CD4-positive, CD25-positive, alpha-beta regulatory T cell (primary cell): ENCODE measurements around the gene SPTBN4. TPM values are rescaled to one million over a fixed set of nuclear protein-coding genes. Genes with fewer than 3 reads are reported as not detected.
A peak's percentile ranks its signal among the peaks of the same experiment; 100 is the strongest.

ENCODE experiments used
- ATAC-seq, 2 donors: fragments of 150-1000 bp; cut with Tn5 transposase; one replicate each; pipeline ENCODE4 v1.10.0; 2021; ENCODE audit warnings: low read depth in 2 of 2, moderate number of reproducible peaks in 2 of 2, moderate library complexity in 1 of 2
- DNase-seq, 3 donors: peaks; one replicate each; pipeline versions ENCODE4 v3.0.0 to v3.0.0-alpha.2; 2012 to 2022; ENCODE audit warnings: mixed read lengths in 1 of 3
- H3K27ac ChIP-seq: one replicate; pipeline ENCODE4 v1.7.0; 2013; ENCODE audit warnings: mild to moderate bottlenecking, low read length; ENCODE audit not compliant: insufficient read depth, poor library complexity, severe bottlenecking
- H3K27me3 ChIP-seq: one replicate; pipeline ENCODE4 v1.7.0; 2013; ENCODE audit warnings: low read length; ENCODE audit not compliant: control insufficient read depth, insufficient read depth
- H3K36me3 ChIP-seq: one replicate; pipeline ENCODE4 v1.7.0; 2013; ENCODE audit warnings: mild to moderate bottlenecking, low read length, moderate library complexity; ENCODE audit not compliant: control insufficient read depth, insufficient read depth
- H3K4me1 ChIP-seq: 2 replicates; pipeline ENCODE4 v1.7.0; 2013; ENCODE audit warnings: mild to moderate bottlenecking, low read length; ENCODE audit not compliant: insufficient read depth, control insufficient read depth, poor library complexity, severe bottlenecking
- H3K4me3 ChIP-seq: one replicate; pipeline ENCODE4 v1.7.0; 2013; ENCODE audit warnings: low read depth, mild to moderate bottlenecking, low read length, moderate library complexity
- H3K9me3 ChIP-seq, 2 experiments: 1 replicate in 1 of 2; 2 replicates in 1 of 2; pipeline ENCODE4 v1.7.0; 2013; ENCODE audit warnings: low read length in 2 of 2, mild to moderate bottlenecking in 1 of 2, moderate library complexity in 1 of 2; ENCODE audit not compliant: control insufficient read depth in 2 of 2
- H3K27ac Mint-ChIP-seq, 3 donors: one replicate each; pipeline ENCODE4 v1.8.0; 2020 to 2022; ENCODE audit warnings: mild to moderate bottlenecking in 3 of 3, mixed read lengths in 3 of 3, moderate library complexity in 2 of 3
- H3K27me3 Mint-ChIP-seq: one replicate; pipeline ENCODE4 v1.8.0; 2022; ENCODE audit warnings: mild to moderate bottlenecking, mixed read lengths
- H3K36me3 Mint-ChIP-seq: one replicate; pipeline ENCODE4 v1.8.0; 2020; ENCODE audit warnings: mixed read lengths
- H3K4me1 Mint-ChIP-seq, 4 donors: one replicate each; pipeline ENCODE4 v1.8.0; 2020 to 2022; ENCODE audit warnings: mixed read lengths in 4 of 4, mild to moderate bottlenecking in 1 of 4
- H3K4me3 Mint-ChIP-seq, 4 donors: one replicate each; pipeline ENCODE4 v1.8.0; 2020 to 2022; ENCODE audit warnings: mild to moderate bottlenecking in 4 of 4, mixed read lengths in 4 of 4, moderate library complexity in 3 of 4
- H3K9me3 Mint-ChIP-seq, 7 donors: one replicate each; pipeline ENCODE4 v1.8.0; 2020 to 2022; ENCODE audit warnings: mixed read lengths in 7 of 7, mild to moderate bottlenecking in 3 of 7, moderate library complexity in 2 of 7
- polyA plus RNA-seq, 4 donors: library from polyadenylated mRNA; unstranded; fragments of 300-500 nt; fragmentation: Illumina TruSeq; gene quantifications; one replicate each; pipeline ENCODE4 v1.2.3, GENCODE V29; 2021
- total RNA-seq: library from RNA; stranded (reverse); gene quantifications from one replicate; pipeline ENCODE4 v1.2.3, GENCODE V29; 2022

Gene SPTBN4
- total and polyA plus RNA-seq, 5 donors from 2014 or later: not detected

DNA sequence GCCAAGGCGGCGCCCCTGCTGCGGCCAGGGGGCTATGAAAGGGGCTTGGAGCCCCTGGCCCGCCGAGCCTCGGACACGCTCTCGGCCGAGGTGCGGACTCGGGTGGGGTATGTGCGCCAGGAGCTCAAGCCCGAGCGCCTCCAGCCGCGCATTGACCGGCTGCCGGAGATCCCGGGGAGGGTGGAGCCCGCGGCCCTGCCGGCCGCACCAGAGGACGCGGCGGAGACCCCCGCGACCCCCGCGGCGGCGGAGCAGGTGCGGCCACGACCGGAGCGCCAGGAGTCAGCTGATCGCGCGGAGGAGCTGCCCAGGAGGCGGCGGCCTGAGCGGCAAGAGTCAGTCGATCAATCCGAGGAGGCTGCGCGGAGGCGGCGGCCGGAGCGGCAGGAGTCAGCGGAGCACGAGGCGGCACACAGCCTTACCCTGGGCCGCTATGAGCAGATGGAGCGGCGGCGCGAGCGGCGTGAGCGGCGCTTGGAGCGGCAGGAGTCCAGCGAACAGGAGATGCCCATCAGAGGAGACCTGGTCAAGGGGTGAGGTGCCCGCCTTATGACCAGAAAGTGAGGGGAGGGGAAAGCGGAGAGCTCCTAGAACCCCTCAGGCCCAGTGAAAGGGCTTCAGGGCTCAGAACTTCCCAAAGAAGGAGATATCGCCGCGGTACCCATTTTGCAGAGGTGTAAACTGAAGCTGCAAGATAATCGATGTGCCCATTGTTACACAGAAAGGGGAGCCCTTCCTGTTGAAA, 101.1 kb downstream of the SPTBN4 start:
- Mint-ChIP-seq H3K9me3 (peaks cover 0 to 2% (median 0%) of the 10 kb centered on the region in 7 donors), H3K4me3 (peak overlapping the region in 1 of 4 donors; percentile 59), H3K27me3 (peaks cover 53% of the 10 kb centered on the region), H3K4me1 (peaks cover 0 to 26% (median 9%) of the 10 kb centered on the region in 4 donors), H3K36me3 (no peaks in the 10 kb centered on the region), H3K27ac (no peak overlapping the region)
- ATAC-seq: no peak
- no peak overlapping the region for H3K4me3 ChIP-seq
- no peak for DNase-seq
- H3K4me1 ChIP-seq: peaks cover 15% of the 10 kb centered on the region
- H3K9me3 ChIP-seq: no peaks in the 10 kb centered on the region
- no peaks in the 10 kb centered on the region for H3K36me3 ChIP-seq
- H3K27ac ChIP-seq: no peak overlapping the region
- H3K27me3 ChIP-seq: peaks cover 12% of the 10 kb centered on the region

DNA sequence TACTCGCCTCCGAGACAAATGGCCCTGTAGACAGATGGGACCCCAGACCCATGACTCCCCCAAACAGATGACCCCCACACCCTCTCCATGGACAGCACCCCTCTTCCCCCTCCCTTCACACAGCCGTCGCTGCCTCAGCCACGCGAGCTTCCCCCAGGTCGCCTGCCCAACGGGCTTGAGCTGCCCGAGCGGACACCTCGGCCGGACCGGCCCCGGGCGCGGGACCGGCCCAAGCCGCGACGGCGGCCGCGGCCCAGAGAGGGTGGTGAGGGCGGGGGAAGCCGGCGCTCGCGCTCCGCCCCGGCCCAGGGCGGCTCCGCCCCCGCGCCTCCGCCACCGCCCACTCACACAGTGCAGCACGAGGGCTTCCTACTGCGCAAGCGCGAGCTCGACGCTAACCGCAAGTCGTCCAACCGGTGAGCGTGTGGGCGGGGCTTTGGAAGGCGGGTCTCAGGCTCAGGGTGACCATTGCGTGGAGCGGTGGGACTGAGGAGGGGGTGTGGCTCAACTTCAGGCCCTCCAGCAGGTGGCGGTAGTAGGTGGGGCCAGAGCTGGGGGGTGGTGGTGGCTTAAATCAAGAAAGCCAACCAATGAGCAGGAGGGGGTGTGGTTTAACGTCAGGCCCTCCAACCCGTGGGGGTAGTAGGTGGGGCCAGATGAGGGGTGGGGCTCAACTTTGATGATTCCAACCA, 103.7 kb downstream of the SPTBN4 start:
- Mint-ChIP-seq H3K36me3 (no peaks in the 10 kb centered on the region), H3K4me1 (peaks cover 0 to 33% (median 11%) of the 10 kb centered on the region in 4 donors), H3K27ac (peak overlapping the region; percentile 86 to 93 (median 88)), H3K9me3 (peaks cover 0 to 2% (median 0%) of the 10 kb centered on the region in 7 donors), H3K27me3 (peaks cover 30% of the 10 kb centered on the region), H3K4me3 (peak overlapping the region; percentile 77 to 91 (median 80))
- H3K27ac ChIP-seq: peak overlapping the region; percentile 51
- no peaks in the 10 kb centered on the region for H3K36me3 ChIP-seq
- H3K4me3 ChIP-seq: peak overlapping the region; percentile 41
- H3K27me3 ChIP-seq: peaks cover 12% of the 10 kb centered on the region
- H3K9me3 ChIP-seq: no peaks in the 10 kb centered on the region
- DNase-seq: peak; percentile 96 to 98 (median 96)
- H3K4me1 ChIP-seq: peaks cover 15% of the 10 kb centered on the region
- peak; percentile 85 for ATAC-seq

DNA sequence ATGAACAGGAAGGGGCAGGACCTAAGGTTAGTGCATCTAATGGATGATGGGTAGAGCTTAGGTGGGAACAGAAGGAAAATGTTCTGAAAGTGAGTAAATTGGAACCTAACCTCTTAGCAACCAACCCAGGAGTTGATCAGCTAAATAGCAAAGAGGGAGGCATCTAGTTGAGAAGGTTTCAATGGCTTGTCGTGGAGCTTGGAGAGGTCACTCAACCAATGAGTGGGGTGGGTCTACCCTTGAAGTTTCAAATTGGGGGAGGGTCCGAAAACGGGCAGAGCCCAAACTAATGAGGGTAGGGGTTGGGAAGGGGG, 104.2 kb downstream of the SPTBN4 start:
- Mint-ChIP-seq H3K27me3 (peaks cover 24% of the 10 kb centered on the region), H3K36me3 (no peaks in the 10 kb centered on the region), H3K27ac (peak overlapping the region; percentile 86 to 93 (median 88)), H3K4me3 (peak overlapping the region; percentile 65 to 82 (median 77)), H3K9me3 (peaks cover 0 to 2% (median 0%) of the 10 kb centered on the region in 7 donors), H3K4me1 (peaks cover 0 to 36% (median 11%) of the 10 kb centered on the region in 4 donors)
- DNase-seq (no peak), ATAC-seq (no peak)
- no peaks in the 10 kb centered on the region for H3K36me3 ChIP-seq
- H3K27me3 ChIP-seq: peaks cover 12% of the 10 kb centered on the region
- H3K4me1 ChIP-seq: peaks cover 20% of the 10 kb centered on the region
- H3K9me3 ChIP-seq: no peaks in the 10 kb centered on the region
- H3K27ac ChIP-seq: no peak overlapping the region
- peak overlapping the region; percentile 41 for H3K4me3 ChIP-seq

GRCh38 chr19:40571831-40572495, 105.2 kb downstream of the SPTBN4 start:
- DNase-seq: no peak
- Mint-ChIP-seq H3K27me3 (peaks cover 14% of the 10 kb centered on the region), H3K27ac (peak overlapping the region in 1 of 3 donors; percentile 20), H3K4me3 (peak overlapping the region in 2 of 4 donors; percentile 57 to 63), H3K36me3 (no peaks in the 10 kb centered on the region), H3K4me1 (peaks cover 0 to 39% (median 14%) of the 10 kb centered on the region in 4 donors), H3K9me3 (peaks cover 0 to 2% (median 0%) of the 10 kb centered on the region in 7 donors)
- no peak overlapping the region for H3K27ac ChIP-seq
- H3K9me3 ChIP-seq: no peaks in the 10 kb centered on the region
- peaks cover 25% of the 10 kb centered on the region for H3K4me1 ChIP-seq
- no peak for ATAC-seq
- H3K4me3 ChIP-seq: no peak overlapping the region
- peaks cover 8% of the 10 kb centered on the region for H3K27me3 ChIP-seq
- H3K36me3 ChIP-seq: no peaks in the 10 kb centered on the region

DNA sequence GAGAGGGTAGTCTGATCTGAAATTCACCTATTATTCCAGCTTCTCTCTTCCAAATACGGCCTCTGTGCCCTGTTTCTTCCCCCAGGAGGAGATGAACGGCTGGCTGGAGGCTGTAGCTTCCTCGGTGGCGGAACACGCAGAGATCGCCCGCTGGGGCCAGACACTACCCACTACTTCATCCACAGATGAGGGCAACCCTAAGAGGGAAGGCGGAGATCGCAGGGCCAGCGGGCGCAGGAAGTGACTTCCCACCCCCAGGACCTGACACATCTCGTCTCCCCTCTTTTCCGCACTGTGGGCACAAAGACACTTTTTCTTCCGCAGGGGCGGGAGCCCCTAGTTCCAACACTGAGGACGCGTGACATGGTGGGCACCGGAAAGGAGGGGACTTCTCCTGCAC, 108.5 kb downstream of the SPTBN4 start:
- H3K4me3 ChIP-seq: no peak overlapping the region
- peaks cover 8 to 42% (median 22%) of the 10 kb centered on the region in 4 donors for H3K4me1 Mint-ChIP-seq
- H3K36me3 ChIP-seq: peaks cover 14% of the 10 kb centered on the region
- H3K27me3 Mint-ChIP-seq: no peaks in the 10 kb centered on the region
- H3K4me1 ChIP-seq: peaks cover 28% of the 10 kb centered on the region
- peaks cover 8% of the 10 kb centered on the region for H3K36me3 Mint-ChIP-seq
- H3K4me3 Mint-ChIP-seq: peak overlapping the region; percentile 76 to 94 (median 85)
- ATAC-seq (no peak), DNase-seq (no peak)
- no peak overlapping the region for H3K27ac ChIP-seq
- H3K9me3 ChIP-seq: no peaks in the 10 kb centered on the region
- no peaks in the 10 kb centered on the region for H3K27me3 ChIP-seq
- H3K27ac Mint-ChIP-seq: peak overlapping the region; percentile 79 to 85 (median 83)
- H3K9me3 Mint-ChIP-seq: peaks cover 0 to 2% (median 0%) of the 10 kb centered on the region in 7 donors

DNA sequence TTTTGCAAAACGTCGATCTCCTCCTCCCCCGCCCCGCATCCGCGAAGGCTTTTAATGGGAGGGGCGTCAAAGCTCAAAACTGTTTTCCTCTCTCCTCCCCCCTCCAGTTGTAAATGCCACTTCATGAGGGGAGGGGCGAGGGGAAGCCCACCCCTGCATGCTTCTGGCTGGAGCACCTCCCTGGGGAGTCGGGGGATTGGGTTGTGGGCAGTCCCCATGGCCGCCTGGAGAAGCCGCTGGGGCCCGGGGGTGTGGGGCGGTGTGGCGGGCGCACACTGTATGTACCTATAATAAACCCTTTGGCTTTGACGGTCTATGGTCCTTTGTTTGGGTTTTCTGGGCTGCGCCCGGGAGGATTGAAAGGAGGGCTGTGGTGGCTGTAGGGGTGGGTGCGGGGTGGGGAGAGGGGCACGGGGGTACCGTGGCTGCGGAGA, 109.4 kb downstream of the SPTBN4 start:
- H3K9me3 ChIP-seq: no peaks in the 10 kb centered on the region
- Mint-ChIP-seq H3K9me3 (no peaks in the 10 kb centered on the region), H3K4me1 (peaks cover 8 to 39% (median 18%) of the 10 kb centered on the region in 4 donors), H3K36me3 (peaks cover 14% of the 10 kb centered on the region), H3K4me3 (peak overlapping the region; percentile 91 to 97 (median 92)), H3K27ac (peak overlapping the region; percentile 85 to 91 (median 89)), H3K27me3 (no peaks in the 10 kb centered on the region)
- H3K4me1 ChIP-seq: peaks cover 28% of the 10 kb centered on the region
- no peaks in the 10 kb centered on the region for H3K27me3 ChIP-seq
- ATAC-seq (peak; percentile 12 to 17), DNase-seq (peak in 2 of 3 donors; percentile 26 to 60)
- H3K4me3 ChIP-seq: peak overlapping the region; percentile 81
- H3K36me3 ChIP-seq: peaks cover 22% of the 10 kb centered on the region
- peak overlapping the region; percentile 71 for H3K27ac ChIP-seq

- H3K4me3 Mint-ChIP-seq: peak within 1 kb of the TSS; percentile 91 to 97 (median 92)
- H3K9me3 Mint-ChIP-seq: no peaks in the 10 kb centered on the region
- H3K27ac ChIP-seq: peak within 1 kb of the TSS; percentile 71
- H3K4me3 ChIP-seq: peak within 1 kb of the TSS; percentile 81
- DNase-seq (peak; percentile 92 to 96 (median 93)), ATAC-seq (peak; percentile 99 to 100)
- no peaks in the 10 kb centered on the region for H3K27me3 ChIP-seq
- H3K9me3 ChIP-seq: no peaks in the 10 kb centered on the region
- H3K27ac Mint-ChIP-seq: peak within 1 kb of the TSS; percentile 85 to 91 (median 91)
- peaks cover 20% of the 10 kb centered on the region for H3K36me3 Mint-ChIP-seq
- H3K4me1 ChIP-seq: peaks cover 28% of the 10 kb centered on the region
- H3K4me1 Mint-ChIP-seq: peaks cover 8 to 44% (median 18%) of the 10 kb centered on the region in 4 donors
- no peaks in the 10 kb centered on the region for H3K27me3 Mint-ChIP-seq
- H3K36me3 ChIP-seq: peaks cover 28% of the 10 kb centered on the region
Observed at GRCh38 chr19:40576585-40577451, 110.0 kb downstream of the SPTBN4 start, which contains the start of gene SHKBP1. TSS of gene SHKBP1 (plus strand) at chr19:40576873. CDS start at chr19:40576900, 27 bp downstream.
